Lower leg skin (tissue), 3 donors: ENCODE results near the gene PIEZO2.

Experiments
- CTCF ChIP-seq, 3 donors: fragments of 450-650 bp; IDR thresholded peaks; one replicate each; pipeline ENCODE4 v1.5.1; 2016; ENCODE audit warnings: antibody characterized with exemption in 3 of 3, mild to moderate bottlenecking in 3 of 3, moderate library complexity in 2 of 3
- POLR2A ChIP-seq, 2 donors: fragments of 450-650 bp; IDR thresholded peaks; one replicate each; pipeline ENCODE4 v1.6.1; 2016 to 2017; ENCODE audit warnings: antibody characterized with exemption in 2 of 2, mild to moderate bottlenecking in 1 of 2, moderate library complexity in 1 of 2

DNA sequence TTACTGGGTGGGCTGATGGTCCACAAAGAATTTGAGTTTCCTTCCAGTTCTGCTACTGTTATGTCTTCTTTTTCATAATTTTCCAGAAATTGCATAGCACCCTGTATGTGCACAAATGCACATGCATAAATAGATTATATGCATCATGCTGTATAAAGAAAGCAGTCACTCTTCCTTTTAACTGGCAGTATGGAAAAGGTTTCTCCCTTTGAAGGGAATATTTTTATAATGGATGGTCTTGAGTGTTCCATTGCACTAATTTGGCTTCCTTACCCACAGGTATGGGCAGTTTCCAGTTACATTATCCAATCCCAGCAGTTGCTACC is 469.1 kb downstream of the PIEZO2 start:
- TF ChIP-seq CTCF (IDR thresholded peaks at IDR 0.05) (no peak), POLR2A (IDR thresholded peaks at IDR 0.05) (no peak)
